ENCODE measurements around the gene REEP3. TPM values are rescaled to one million over a fixed set of nuclear protein-coding genes. Genes with fewer than 3 reads are reported as not detected.

The REEP3 gene
- total RNA-seq, 1 donor from 2014 or later = 33.1 TPM

DNA sequence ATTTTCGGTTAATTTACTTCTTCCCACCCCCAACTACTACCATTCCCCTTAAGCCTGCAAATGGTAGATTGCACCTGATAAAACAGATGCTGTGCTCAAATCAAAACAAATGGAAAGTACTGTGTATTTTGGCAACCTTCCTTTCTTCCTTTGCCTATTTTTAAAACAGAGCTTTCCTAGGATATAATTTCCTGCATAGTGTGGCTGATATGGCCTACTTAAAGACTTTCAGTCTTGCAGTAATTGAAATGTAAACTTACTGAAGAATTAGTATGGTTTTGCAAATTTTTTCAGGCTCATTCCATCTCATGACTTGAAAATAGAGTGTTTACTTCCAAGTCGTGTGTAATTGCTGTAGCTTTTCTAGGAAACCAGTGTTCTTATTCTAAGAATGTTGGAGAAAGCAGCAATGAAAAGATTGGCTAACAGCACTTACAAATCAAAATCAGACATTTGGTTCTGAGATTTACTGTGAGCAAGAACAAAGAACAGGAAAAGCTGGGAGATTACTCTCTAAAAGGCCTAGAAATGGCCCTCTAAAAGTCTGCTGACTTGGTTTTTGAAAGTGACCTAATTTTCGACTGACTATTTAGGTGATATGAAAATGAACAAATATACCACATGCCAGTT lies 52.0 kb downstream of the REEP3 start:
- Mint-ChIP-seq H3K9me3 (peaks cover 7% of the 10 kb centered on the region), H3K27ac (peak overlapping the region; percentile 96), H3K27me3 (ENCODE audit: low read depth) (no peaks in the 10 kb centered on the region), H3K36me3 (peaks cover 30% of the 10 kb centered on the region), H3K4me3 (no peak overlapping the region), H3K4me1 (peaks cover 33% of the 10 kb centered on the region)
- TF ChIP-seq, protein P1, sequence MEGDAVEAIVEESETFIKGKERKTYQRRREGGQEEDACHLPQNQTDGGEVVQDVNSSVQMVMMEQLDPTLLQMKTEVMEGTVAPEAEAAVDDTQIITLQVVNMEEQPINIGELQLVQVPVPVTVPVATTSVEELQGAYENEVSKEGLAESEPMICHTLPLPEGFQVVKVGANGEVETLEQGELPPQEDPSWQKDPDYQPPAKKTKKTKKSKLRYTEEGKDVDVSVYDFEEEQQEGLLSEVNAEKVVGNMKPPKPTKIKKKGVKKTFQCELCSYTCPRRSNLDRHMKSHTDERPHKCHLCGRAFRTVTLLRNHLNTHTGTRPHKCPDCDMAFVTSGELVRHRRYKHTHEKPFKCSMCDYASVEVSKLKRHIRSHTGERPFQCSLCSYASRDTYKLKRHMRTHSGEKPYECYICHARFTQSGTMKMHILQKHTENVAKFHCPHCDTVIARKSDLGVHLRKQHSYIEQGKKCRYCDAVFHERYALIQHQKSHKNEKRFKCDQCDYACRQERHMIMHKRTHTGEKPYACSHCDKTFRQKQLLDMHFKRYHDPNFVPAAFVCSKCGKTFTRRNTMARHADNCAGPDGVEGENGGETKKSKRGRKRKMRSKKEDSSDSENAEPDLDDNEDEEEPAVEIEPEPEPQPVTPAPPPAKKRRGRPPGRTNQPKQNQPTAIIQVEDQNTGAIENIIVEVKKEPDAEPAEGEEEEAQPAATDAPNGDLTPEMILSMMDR (IDR thresholded peaks at IDR 0.05; ENCODE audit: unreplicated experiment) = no peak
- DNase-seq (ENCODE audit: low spot score in 2 of 2, unreplicated experiment in 2 of 2) = no peak

DNA sequence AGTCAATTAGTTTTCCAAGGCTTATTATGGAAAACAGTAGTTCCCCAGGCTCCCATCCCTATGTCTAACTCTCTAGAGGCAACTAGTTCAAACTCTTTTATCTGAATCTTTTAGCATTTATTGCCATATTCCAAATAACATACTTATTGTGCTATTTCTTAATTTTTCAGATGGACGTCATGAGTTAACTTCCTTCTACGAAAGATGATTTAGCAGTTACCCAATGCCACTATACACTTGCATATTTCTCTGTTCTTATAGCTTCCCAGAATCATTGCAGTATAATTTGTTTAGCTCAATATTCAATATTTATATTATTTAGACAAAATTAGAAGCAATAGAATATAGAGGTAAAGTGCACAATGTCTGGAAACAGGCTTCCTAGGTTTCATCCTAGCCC lies 52.8 kb downstream of the REEP3 start:
- Mint-ChIP-seq H3K27ac (peak overlapping the region; percentile 90), H3K27me3 (ENCODE audit: low read depth) (no peaks in the 10 kb centered on the region), H3K36me3 (peaks cover 30% of the 10 kb centered on the region), H3K9me3 (peaks cover 7% of the 10 kb centered on the region), H3K4me1 (peaks cover 33% of the 10 kb centered on the region), H3K4me3 (no peak overlapping the region)
- no peak for DNase-seq (ENCODE audit: low spot score in 2 of 2, unreplicated experiment in 2 of 2)
- TF ChIP-seq, protein P1 (IDR thresholded peaks at IDR 0.05; ENCODE audit: unreplicated experiment) = no peak

DNA sequence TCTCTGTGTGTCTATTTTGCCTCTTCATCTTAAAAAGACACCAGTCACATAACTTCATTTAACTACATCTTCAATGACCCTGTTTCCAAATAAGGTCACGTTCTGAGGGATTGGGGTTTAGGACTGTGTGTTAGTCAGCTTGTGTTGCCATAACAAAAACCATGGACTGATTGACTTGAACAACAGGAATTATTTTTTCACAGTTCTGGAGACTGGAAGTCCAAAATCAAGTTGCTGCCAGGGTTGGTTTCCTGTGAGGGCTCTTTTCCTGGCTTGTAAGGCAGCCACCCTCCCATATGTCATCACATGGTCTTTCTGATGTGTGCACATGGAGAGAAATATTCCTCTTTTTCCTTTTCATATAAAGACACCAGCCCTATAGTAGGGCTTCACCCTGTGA lies 55.3 kb downstream of the REEP3 start:
- Mint-ChIP-seq H3K9me3 (peaks cover 7% of the 10 kb centered on the region), H3K27me3 (ENCODE audit: low read depth) (no peaks in the 10 kb centered on the region), H3K27ac (no peak overlapping the region), H3K4me1 (peaks cover 33% of the 10 kb centered on the region), H3K36me3 (peaks cover 19% of the 10 kb centered on the region), H3K4me3 (no peak overlapping the region)
- TF ChIP-seq, protein P1 (IDR thresholded peaks at IDR 0.05; ENCODE audit: unreplicated experiment) = no peak
- no peak for DNase-seq (ENCODE audit: low spot score in 2 of 2, unreplicated experiment in 2 of 2)

DNA sequence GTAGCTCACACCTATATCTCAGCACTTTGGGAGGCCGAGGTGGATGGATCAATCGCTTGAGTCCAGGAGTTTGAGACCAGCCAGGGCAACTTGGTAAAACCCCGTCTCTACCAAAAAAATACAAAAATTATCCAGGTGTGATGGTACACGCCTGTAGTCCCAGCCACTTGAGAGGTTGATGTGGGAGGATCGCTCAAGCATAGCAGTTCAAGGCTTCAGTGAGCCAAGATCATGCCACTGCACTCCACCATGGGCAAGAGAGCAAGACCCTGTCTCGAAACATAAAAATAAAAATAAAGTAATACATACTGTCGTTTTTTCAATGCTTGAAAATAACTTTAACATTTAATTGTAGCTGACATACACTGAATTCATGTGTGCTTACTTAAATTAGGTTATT lies 57.3 kb downstream of the REEP3 start:
- no peak for DNase-seq (ENCODE audit: low spot score in 2 of 2, unreplicated experiment in 2 of 2)
- no peak overlapping the region for H3K4me3 Mint-ChIP-seq
- H3K27ac Mint-ChIP-seq = no peak overlapping the region

DNA sequence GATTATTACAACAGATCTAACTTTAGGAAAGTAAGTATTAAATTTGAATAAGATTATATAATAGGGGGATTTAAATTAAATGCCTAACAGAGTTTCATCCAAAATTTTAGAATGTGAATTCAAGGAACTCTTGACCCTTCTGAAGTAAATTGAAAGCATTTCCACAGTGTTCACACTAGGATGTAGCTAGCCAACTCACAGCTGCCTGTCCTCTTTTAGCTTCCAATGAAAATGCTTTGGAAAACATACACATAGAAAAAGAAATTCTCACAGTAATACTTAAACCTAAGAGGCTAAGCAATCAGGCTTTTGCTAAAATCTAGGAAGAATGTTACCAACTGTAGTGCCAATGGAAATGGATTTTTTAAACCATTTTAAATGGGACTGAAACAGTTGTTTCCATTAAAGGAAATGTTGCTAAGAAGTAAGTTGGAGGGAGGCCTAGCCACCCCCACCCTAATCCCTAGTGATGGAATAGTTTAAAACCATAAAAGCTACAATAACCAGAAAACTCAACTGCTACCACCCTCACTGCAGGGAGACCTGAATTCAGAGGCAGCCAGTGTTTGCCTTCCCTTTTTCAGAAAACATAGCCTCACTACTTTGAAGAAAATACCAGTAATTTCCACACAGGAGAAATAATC lies 58.3 kb downstream of the REEP3 start:
- Mint-ChIP-seq H3K4me3 (no peak overlapping the region), H3K9me3 (peaks cover 7% of the 10 kb centered on the region), H3K4me1 (peaks cover 23% of the 10 kb centered on the region), H3K27me3 (ENCODE audit: low read depth) (no peaks in the 10 kb centered on the region), H3K36me3 (peaks cover 19% of the 10 kb centered on the region), H3K27ac (peak overlapping the region; percentile 39)
- TF ChIP-seq, protein P1 (IDR thresholded peaks at IDR 0.05; ENCODE audit: unreplicated experiment) = no peak
- no peak for DNase-seq (ENCODE audit: low spot score in 2 of 2, unreplicated experiment in 2 of 2)

More for the DNA sequence above, 57.3 kb downstream of the REEP3 start:
- peaks cover 25% of the 10 kb centered on the region for H3K4me1 Mint-ChIP-seq
- peaks cover 19% of the 10 kb centered on the region for H3K36me3 Mint-ChIP-seq
- H3K9me3 Mint-ChIP-seq = peaks cover 7% of the 10 kb centered on the region
- TF ChIP-seq, protein P1 (IDR thresholded peaks at IDR 0.05; ENCODE audit: unreplicated experiment) = no peak
- no peaks in the 10 kb centered on the region for H3K27me3 Mint-ChIP-seq (ENCODE audit: low read depth)

Data from mesothelial cell of epicardium (in vitro differentiated cells).